Stomach (tissue), 9 donors: ENCODE measurements around the gene JCAD. TPM values are rescaled to one million over a fixed set of nuclear protein-coding genes. Genes with fewer than 3 reads are reported as not detected.

Experiments
- DNase-seq, 2 donors: peaks; one replicate each; pipeline versions ENCODE4 v3.0.0 to v3.0.0-alpha.2; 2013 to 2019
- H3K27ac ChIP-seq, 5 donors: fragments of 200-600 bp in 4 of 5; sonication (generic) in 4 of 5; one replicate each; pipeline ENCODE4 v1.5.1; 2013 to 2019; ENCODE audit warnings: mild to moderate bottlenecking in 1 of 5, moderate library complexity in 1 of 5
- H3K27me3 ChIP-seq, 3 donors: fragments of 200-600 bp; sonication (generic); one replicate each; pipeline ENCODE4 v1.5.1; 2017 to 2019; ENCODE audit warnings: mixed run types in 1 of 3
- H3K36me3 ChIP-seq, 4 donors: fragments of 200-600 bp; sonication (generic); 1 replicate in 3 of 4; 2 replicates in 1 of 4; pipeline ENCODE4 v1.5.1; 2016 to 2019
- H3K4me1 ChIP-seq, 4 donors: fragments of 200-600 bp; sonication (generic); one replicate each; pipeline ENCODE4 v1.5.1; 2016 to 2019
- H3K4me3 ChIP-seq, 4 donors: fragments of 200-600 bp; sonication (generic) in 3 of 4; one replicate each; pipeline ENCODE4 v1.5.1; 2016 to 2019; ENCODE audit warnings: mild to moderate bottlenecking in 1 of 4
- H3K9me3 ChIP-seq, 4 donors: fragments of 200-600 bp; sonication (generic); one replicate each; pipeline ENCODE4 v1.5.1; 2016 to 2019
- EP300 ChIP-seq: sonication (generic); formaldehyde crosslinking; IDR thresholded peaks from one replicate; pipeline ENCODE4 v1.6.1; 2017; ENCODE audit warnings: antibody characterized with exemption
- POLR2A ChIP-seq, 4 donors: fragments of 450-650 bp; IDR thresholded peaks; one replicate each; pipeline ENCODE4 v1.6.1; 2016; ENCODE audit warnings: antibody characterized with exemption in 4 of 4, control low read depth in 2 of 4, mild to moderate bottlenecking in 1 of 4, moderate library complexity in 1 of 4
- POLR2AphosphoS5 ChIP-seq, 3 donors: sonication (generic); formaldehyde crosslinking; IDR thresholded peaks; one replicate each; pipeline ENCODE4 v1.6.1; 2016; ENCODE audit warnings: antibody characterized with exemption in 3 of 3
- WGBS, 5 donors: extraction: QIAGEN DNeasy Blood & Tissue Kit in 3 of 5; methylation state at CpG; one replicate each; pipeline versions ENCODE4 v1.1.5 to v1.1.7; 2013 to 2018; 5-methylcytosine and 5-hydroxymethylcytosine counted together
- intact Hi-C: fragments of 100-400 bp; cut with DNase I; formaldehyde crosslinking; loops from one replicate; pipeline ENCODE4 v1.15.1; 2023; ENCODE audit warnings: low total_unique reads
- polyA plus RNA-seq, 3 donors: library from polyadenylated mRNA; stranded (reverse); fragments of 200-250 nt; gene quantifications; one replicate each; pipeline ENCODE4 v1.2.3, GENCODE V29; 2013
- total RNA-seq, 5 donors: library from RNA; depleted of rRNA; stranded (reverse); fragments of >200 nt; gene quantifications; one replicate each; pipeline versions ENCODE4 v1.1.0 to v1.2.3, GENCODE V29; 2014 to 2016
- TF ChIP-seq, protein P1 (sequence below), 7 experiments: fragments of 450-650 bp in 4 of 7; fragments of 200-600 bp in 3 of 7; sonication (generic) in 3 of 7; IDR thresholded peaks; one replicate each; pipeline ENCODE4 v1.5.1; 2016 to 2019; ENCODE audit warnings: antibody characterized with exemption in 7 of 7, control low read depth in 2 of 7, mild to moderate bottlenecking in 1 of 7
- donor health status: healthy with polysubstance abuse.
- donor health status: Bipolar disorder and iron deficiency.
- donor health status: healthy.

The JCAD gene
- total and polyA plus RNA-seq, 8 donors = 1.6 to 30.3 (median 10.4) TPM

DNA sequence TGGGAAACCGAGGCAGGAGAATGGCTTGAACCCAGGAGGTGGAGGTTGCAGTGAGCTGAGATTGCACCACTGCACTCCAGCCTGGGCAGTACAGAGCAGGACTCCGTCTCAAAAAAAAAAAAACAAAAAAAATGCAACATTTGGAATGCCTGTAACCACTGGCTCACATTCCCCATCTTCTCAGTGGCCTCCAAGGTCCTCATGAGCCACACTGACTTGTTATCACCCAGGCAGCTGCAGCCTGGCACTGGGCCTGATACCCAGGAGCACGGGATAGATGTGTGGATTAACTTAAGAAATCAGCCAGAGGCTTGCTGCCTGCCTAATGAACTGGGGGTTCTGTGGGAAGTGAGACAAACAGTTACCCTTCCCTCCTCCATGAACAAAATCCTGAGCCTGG is 23.0 kb downstream of the JCAD start:
- Histone ChIP-seq H3K36me3 (peaks cover 0 to 23% (median 5%) of the 10 kb centered on the region in 4 donors), H3K4me3 (no peak overlapping the region), H3K4me1 (peaks cover 0 to 4% (median under 1%) of the 10 kb centered on the region in 4 donors), H3K27me3 (peaks cover 0 to 9% (median 0%) of the 10 kb centered on the region in 3 donors), H3K9me3 (no peaks in the 10 kb centered on the region), H3K27ac (no peak overlapping the region)
- DNase-seq = no peak
- WGBS, 5 donors = 67 to 77% (median 73%) methylated on average over 3 of the region's 3 CpGs
- intact Hi-C loops = no loop called here
- TF ChIP-seq EP300 (no peak), POLR2AphosphoS5 (IDR thresholded peaks at IDR 0.05) (no peak), POLR2A (IDR thresholded peaks at IDR 0.05) (no peak)
- TF ChIP-seq, protein P1, sequence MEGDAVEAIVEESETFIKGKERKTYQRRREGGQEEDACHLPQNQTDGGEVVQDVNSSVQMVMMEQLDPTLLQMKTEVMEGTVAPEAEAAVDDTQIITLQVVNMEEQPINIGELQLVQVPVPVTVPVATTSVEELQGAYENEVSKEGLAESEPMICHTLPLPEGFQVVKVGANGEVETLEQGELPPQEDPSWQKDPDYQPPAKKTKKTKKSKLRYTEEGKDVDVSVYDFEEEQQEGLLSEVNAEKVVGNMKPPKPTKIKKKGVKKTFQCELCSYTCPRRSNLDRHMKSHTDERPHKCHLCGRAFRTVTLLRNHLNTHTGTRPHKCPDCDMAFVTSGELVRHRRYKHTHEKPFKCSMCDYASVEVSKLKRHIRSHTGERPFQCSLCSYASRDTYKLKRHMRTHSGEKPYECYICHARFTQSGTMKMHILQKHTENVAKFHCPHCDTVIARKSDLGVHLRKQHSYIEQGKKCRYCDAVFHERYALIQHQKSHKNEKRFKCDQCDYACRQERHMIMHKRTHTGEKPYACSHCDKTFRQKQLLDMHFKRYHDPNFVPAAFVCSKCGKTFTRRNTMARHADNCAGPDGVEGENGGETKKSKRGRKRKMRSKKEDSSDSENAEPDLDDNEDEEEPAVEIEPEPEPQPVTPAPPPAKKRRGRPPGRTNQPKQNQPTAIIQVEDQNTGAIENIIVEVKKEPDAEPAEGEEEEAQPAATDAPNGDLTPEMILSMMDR (IDR thresholded peaks at IDR 0.05) = no peak

DNA sequence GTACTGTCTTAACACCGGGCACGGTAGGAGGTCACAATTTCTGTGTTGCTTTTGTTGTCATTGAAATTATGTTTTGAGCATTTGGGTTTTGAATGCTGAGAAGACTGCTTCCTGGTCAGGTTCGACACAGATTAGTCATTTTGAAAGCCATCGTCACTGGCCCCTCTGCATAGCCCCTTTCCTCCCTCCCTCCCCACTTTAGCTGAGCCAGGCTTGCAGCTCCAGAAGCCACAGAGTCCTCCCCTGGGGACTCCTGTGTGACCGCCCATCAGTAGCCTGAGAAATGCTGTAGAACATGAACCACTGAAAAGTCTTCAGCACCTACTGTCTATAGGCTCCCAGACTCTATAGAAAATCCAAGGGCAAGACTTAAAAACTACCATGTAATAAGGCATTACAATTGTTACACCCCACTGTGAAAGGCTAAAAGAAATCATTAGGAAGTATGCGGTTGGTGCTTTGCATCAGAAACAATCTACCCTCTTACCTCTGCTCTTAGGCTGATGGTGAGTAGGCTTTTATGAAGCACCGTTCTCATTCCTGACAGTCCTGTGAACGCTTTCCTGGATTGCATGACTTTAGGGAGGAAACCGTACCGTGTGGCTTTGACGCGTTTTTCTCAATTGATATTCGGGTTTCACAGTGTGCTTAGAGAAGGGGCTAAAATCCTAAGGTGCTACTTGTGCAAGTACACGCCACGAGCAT is 24.8 kb downstream of the JCAD start:
- WGBS, 5 donors = 70 to 86% (median 80%) methylated on average over 15 of the region's 15 CpGs
- H3K27me3 ChIP-seq = peaks cover 0 to 9% (median 0%) of the 10 kb centered on the region in 3 donors
- H3K27ac ChIP-seq = no peak overlapping the region
- H3K4me1 ChIP-seq = peaks cover 0 to 14% (median 4%) of the 10 kb centered on the region in 4 donors
- no peak for DNase-seq
- H3K9me3 ChIP-seq = no peaks in the 10 kb centered on the region
- no peak overlapping the region for H3K4me3 ChIP-seq
- TF ChIP-seq, protein P1 (IDR thresholded peaks at IDR 0.05) = no peak
- TF ChIP-seq EP300 (no peak), POLR2AphosphoS5 (IDR thresholded peaks at IDR 0.05) (no peak), POLR2A (IDR thresholded peaks at IDR 0.05) (no peak)
- peaks cover 0 to 15% (median 2%) of the 10 kb centered on the region in 4 donors for H3K36me3 ChIP-seq
- intact Hi-C loops = no loop called here

DNA sequence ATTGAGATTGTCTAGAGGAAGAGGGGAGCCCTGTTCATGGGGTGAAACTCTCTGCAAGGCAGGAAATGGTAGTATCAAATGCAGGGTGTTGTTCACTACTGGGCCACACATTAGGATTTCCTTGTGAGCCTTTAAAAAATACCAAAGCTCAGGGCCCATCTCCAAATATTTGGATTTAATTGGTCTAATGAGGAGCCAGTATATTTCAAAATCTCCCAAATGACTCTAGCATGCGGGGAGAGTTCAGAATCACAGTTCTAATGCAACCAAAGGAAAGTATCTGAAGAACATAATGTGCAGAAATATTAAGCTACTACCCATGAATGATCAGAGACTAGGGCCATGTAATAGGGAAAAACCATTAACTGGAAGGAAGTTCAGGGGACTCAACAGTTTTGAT is 27.3 kb downstream of the JCAD start:
- intact Hi-C loops = no loop called here
- peaks cover 19 to 38% (median 27%) of the 10 kb centered on the region in 4 donors for H3K4me1 ChIP-seq

DNA sequence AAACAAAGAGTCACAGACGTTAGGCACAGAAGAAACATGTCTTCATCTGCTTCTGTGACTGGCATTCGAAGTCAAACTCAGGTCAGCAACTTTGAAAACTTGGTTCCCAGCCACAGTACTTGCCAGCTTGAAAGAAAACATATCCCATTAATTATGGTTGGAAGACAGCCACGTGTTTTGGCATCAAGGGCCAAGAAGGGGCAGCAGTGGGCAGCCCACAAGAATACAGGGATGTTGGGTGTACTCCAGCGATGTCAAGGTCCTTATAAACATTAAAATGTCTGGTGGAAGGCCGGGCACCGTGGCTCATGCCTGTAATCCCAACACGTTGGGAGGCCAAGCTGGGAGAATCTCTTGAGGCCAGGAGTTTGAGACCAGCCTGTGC is 29.5 kb downstream of the JCAD start:
- DNase-seq = no peak
- peaks cover 19 to 45% (median 33%) of the 10 kb centered on the region in 4 donors for H3K4me1 ChIP-seq
- TF ChIP-seq EP300 = no peak
- peak in 1 of 3 donors; percentile 64 for TF ChIP-seq POLR2AphosphoS5 (IDR thresholded peaks at IDR 0.05)
- TF ChIP-seq, protein P1 (IDR thresholded peaks at IDR 0.05) = no peak
- TF ChIP-seq POLR2A (IDR thresholded peaks at IDR 0.05) = no peak
- intact Hi-C loops = no loop called here
- H3K4me3 ChIP-seq = no peak overlapping the region
- peaks cover 0 to 9% (median 0%) of the 10 kb centered on the region in 3 donors for H3K27me3 ChIP-seq
- peak overlapping the region in 2 of 5 donors; percentile 58 to 77 for H3K27ac ChIP-seq
- WGBS, 5 donors = 67 to 82% (median 73%) methylated on average over 7 of the region's 7 CpGs
- H3K9me3 ChIP-seq = no peaks in the 10 kb centered on the region
- H3K36me3 ChIP-seq = peaks cover 0 to 9% (median 2%) of the 10 kb centered on the region in 4 donors

More for the DNA sequence above, 27.3 kb downstream of the JCAD start:
- WGBS, 5 donors = 92 to 100% (median 96%) methylated on average over 1 of the region's 1 CpG
- Histone ChIP-seq H3K9me3 (no peaks in the 10 kb centered on the region), H3K4me3 (no peak overlapping the region), H3K27ac (no peak overlapping the region), H3K27me3 (peaks cover 0 to 9% (median 0%) of the 10 kb centered on the region in 3 donors), H3K36me3 (peaks cover 0 to 4% (median 2%) of the 10 kb centered on the region in 4 donors)
- TF ChIP-seq POLR2AphosphoS5 (IDR thresholded peaks at IDR 0.05) = no peak
- TF ChIP-seq, protein P1 (IDR thresholded peaks at IDR 0.05) = no peak
- no peak for TF ChIP-seq POLR2A (IDR thresholded peaks at IDR 0.05)
- no peak for TF ChIP-seq EP300
- DNase-seq = no peak
